GM12872 (cell line): ENCODE results near the gene NTM.

Experiments used
- TF ChIP-seq, protein P1 (sequence below): IDR thresholded peaks from 3 replicates; pipeline ENCODE4 v1.5.1; 2011; ENCODE audit warnings: low read depth, mild to moderate bottlenecking, low read length, moderate library complexity; ENCODE audit not compliant: insufficient read depth

NTM gene

DNA sequence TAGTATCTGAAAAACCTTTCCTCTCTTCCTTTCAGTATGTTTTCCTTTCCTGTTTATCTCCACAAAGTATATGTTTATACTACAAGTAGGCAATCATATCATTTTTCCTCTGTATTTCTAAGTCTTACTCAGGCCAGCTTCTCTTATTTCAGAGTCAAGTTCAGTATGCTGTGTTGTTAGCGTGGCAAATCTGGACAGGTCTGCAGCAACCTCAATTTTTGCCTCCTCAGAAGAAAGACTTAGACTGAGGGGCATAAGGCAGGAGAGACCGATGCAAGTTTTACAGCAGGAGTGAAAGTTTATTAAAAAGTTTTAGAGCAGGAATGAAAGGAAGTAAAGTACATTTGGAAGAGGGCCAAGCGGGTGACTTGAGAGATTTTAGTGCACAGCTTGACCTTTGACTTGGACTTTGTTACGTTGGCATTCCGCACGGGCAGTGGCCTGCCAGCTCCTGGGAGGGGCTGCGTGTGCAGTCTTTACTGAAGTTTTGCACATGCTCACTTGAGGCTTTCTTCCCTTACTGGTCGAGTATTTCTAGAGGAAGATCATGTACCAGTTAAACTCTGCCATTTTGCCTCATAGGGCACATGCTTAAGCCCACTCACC is 343.2 kb downstream of the NTM start:
- TF ChIP-seq, protein P1, sequence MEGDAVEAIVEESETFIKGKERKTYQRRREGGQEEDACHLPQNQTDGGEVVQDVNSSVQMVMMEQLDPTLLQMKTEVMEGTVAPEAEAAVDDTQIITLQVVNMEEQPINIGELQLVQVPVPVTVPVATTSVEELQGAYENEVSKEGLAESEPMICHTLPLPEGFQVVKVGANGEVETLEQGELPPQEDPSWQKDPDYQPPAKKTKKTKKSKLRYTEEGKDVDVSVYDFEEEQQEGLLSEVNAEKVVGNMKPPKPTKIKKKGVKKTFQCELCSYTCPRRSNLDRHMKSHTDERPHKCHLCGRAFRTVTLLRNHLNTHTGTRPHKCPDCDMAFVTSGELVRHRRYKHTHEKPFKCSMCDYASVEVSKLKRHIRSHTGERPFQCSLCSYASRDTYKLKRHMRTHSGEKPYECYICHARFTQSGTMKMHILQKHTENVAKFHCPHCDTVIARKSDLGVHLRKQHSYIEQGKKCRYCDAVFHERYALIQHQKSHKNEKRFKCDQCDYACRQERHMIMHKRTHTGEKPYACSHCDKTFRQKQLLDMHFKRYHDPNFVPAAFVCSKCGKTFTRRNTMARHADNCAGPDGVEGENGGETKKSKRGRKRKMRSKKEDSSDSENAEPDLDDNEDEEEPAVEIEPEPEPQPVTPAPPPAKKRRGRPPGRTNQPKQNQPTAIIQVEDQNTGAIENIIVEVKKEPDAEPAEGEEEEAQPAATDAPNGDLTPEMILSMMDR, result no peak

DNA sequence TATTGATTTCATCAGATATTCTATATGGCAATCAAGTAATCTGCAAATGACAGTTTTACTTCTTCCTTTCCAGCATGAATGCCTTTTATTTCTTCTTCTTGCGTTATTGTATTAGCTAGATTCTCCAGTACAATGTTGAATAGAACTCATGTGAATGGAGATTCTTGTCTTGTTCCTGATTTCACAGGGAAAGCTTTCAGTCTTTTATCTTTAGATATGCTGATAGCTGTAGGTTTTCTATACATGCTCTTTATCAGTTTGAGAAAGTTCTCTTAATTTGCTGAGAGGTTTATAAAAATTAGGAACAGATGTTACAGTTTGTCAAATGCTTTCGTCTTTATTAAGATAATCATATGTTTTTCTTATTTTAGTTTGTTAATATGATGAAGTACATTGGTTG is 347.2 kb downstream of the NTM start:
- TF ChIP-seq, protein P1, result no peak

DNA sequence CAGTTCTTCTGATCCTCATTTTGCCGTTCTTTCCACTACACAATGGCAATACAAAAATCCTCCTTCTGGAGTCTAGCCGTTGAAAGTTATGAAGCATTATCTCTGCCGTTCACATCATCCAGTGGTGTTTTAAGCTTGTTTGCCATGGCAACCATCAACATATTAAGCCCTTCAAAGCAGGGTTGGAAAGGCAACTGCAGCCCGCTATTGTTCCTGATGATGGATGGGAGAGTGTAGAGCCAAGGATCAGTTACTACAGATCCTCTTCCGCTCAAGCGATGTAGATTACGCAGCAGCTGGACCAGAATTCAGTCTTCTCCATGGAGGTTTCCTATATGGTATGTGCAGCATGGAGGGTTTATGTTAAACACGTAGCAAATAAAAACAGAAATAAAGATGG is 352.7 kb downstream of the NTM start:
- TF ChIP-seq, protein P1, result no peak

DNA sequence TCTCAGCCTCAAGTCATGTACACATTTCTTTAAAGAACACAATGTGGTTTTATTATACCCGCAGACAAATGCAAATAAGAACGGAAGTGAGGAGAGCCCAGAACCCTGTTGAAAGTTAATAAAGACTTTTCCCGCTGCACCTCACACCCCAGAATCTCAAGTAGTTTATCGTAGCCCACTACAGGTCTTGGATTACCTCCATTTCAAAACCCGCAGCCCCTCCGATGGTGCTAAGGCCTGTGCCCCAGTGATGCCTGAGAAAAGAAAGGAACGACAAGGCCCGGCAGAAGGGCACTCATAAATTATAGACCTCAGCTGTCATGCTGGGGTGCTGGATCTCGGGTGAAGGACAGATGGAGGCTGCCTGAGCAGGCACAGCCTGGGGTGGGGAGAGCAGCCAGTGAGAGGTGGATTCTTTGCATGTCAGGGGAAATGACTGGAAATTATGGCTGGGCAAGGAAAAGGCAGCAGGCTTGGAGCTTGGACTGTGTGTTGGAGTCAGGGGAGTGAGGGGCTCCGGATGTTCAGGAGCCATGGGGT is 354.1 kb downstream of the NTM start:
- TF ChIP-seq, protein P1, result no peak

DNA sequence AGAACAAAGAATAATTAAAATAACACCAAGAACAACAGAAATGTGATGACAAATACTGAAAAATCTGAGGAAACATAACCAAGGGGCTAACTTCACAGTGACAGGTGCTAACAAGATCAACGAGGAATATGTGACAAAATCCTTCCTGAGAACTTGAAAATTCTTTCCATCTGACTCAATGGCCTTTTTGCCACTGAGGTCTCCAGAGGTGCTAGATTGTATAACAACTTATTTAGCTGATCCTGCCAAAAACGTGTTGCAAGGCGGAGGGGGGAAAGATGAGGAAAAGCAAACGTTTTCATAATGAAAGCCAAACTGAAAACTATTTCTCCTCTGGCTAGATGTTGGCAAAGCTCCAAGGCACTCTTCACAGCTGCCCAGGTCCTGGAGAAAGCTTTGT is 364.5 kb downstream of the NTM start:
- TF ChIP-seq, protein P1, result no peak

DNA sequence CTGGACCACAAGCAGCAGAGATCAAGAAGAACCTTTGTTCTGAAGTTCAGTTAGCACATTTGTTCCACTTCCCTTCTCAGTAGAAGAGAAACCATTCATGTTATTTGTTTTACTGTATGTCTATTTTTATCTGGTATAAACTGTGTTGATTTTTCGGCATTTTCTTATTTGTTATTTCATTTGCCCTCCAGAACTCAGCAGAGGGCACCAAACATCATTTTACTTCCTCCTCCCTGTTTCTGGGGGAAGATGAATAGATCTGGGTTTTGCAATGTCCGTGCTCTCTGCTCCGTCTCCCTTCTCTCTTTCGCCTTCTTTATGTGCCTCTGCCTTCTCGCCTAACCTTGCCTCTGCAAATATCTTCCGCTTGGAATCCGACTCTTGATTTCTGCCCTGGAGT is 366.9 kb downstream of the NTM start:
- TF ChIP-seq, protein P1, result no peak

DNA sequence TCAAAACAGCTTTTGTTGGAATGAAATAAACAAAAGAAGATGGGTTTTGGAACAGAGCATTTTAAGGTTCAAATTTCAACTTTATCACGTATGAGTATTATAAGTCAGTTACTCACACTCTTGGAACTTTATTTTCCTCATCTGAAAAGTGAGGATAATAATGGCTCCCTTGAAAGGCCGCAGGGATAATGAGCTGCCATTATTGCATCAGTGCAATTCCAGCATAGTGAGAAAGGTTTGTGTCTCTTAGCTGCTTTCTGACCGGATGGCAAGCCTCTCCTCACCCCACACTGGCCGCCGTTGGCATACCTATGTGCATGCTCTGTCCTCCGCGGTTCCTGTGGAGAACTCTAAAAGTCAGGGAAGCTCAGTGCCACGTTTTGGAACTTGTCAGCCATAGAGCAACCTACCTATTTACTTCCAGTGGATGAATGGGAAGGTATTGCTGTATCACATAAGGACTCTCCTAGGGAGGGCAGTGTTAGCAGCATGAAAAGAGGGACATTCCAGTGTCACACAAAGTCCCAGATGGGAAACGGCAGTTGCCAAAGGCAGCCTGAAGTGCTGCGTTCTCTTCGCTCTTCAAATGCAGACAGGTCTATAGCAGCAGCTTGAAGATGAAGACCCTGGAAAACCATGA is 368.9 kb downstream of the NTM start:
- TF ChIP-seq, protein P1, result no peak
